Rectal smooth muscle tissue (tissue), 1 donor: ENCODE measurements around the gene PLA2G12B.
"Not testable (repeated sequence)": the region's sequence is repeated elsewhere in the genome, so short reads cannot be mapped to it uniquely, and the experiment has no call there.

ENCODE experiments used
- H3K27ac ChIP-seq: one replicate; pipeline ENCODE4 v1.7.0; 2013; ENCODE audit warnings: low read depth, low read length, inconsistent platforms
- H3K27me3 ChIP-seq: one replicate; pipeline ENCODE4 v1.7.0; 2013; ENCODE audit warnings: low read length; ENCODE audit not compliant: control insufficient read depth, insufficient read depth
- H3K36me3 ChIP-seq: one replicate; pipeline ENCODE4 v1.7.0; 2013; ENCODE audit warnings: low read length; ENCODE audit not compliant: control insufficient read depth, insufficient read depth
- H3K4me1 ChIP-seq: one replicate; pipeline ENCODE4 v1.7.0; 2013; ENCODE audit warnings: low read length; ENCODE audit not compliant: control insufficient read depth, insufficient read depth
- H3K4me3 ChIP-seq: one replicate; pipeline ENCODE4 v1.7.0; 2013; ENCODE audit warnings: low read length
- H3K9ac ChIP-seq: one replicate; pipeline ENCODE4 v1.7.0; 2013; ENCODE audit warnings: low read length

The PLA2G12B gene, protein sequence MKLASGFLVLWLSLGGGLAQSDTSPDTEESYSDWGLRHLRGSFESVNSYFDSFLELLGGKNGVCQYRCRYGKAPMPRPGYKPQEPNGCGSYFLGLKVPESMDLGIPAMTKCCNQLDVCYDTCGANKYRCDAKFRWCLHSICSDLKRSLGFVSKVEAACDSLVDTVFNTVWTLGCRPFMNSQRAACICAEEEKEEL

DNA sequence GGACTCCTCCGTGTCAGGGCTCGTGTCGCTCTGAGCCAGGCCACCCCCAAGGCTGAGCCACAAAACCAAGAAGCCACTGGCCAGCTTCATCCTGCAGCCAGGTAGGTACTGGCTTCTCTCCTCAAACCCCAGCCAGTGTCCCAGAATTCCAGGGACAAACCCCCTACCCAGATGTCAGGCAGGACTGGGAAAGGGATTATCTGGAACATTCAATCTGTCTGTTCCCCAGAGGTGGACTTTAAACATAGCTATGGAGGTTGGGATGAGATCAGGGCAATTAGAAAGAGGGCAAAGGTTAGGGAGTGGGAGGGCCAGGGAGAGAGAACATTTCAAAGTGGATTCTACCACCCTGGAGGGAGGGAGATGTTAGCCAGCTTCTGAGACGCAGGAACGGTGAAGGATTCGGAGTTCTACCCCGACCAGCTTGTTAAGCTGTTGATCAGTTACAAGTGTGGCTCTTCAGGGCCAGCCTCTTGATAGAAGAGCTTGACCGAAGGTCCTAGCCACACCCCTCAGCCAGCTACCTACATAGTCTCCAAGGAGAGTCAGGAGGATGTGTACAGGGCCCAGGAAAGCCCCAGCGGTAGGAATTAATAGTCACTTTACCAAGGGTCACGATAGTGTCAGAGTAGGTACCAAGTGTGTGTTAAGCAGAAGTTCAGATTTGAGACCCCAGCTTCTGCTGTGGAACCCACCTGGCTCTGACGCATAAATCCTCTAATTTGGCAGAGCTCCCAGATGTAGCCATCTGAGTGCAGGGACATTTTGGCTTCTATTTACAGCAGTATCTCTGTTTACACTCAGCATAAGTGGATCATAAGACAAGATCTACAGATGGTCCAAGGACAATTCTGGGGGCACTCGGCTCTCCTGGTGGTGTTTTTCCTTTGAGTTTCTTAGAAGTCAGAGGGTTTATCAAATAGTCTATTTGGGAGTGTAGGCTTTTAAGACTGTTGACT is at the start of gene PLA2G12B:
TSS of gene PLA2G12B (minus strand) at position 211 of the 959 bp plus-strand sequence. CDS start at position 90, 121 bp downstream.
- Histone ChIP-seq H3K36me3 (no peaks in the 10 kb centered on the region), H3K4me3 (no peak within 1 kb of the TSS), H3K9ac (no peak within 1 kb of the TSS), H3K27me3 (no peaks in the 10 kb centered on the region), H3K27ac (no peak within 1 kb of the TSS), H3K4me1 (no peaks in the 10 kb centered on the region)

DNA sequence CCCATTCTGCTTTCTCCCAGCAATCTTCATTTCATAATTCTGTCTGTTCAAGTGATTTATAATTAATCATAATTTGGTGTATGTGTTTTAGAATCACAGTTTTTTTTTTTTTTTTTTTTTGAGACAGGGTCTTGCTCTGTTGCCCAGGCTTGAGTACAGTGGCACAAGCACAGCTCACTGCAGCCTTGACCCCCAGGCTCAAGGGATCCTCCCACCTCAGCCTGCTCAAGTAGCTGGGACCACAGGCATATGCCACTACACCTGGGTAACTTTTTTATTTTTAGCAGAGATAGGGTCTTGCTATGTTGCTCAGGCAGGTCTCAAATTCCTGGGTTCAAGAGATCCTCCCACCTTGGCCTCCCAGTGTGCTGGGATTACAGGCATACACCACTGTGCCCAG is 49.2 kb upstream of the PLA2G12B start:
- no peaks in the 10 kb centered on the region for H3K27me3 ChIP-seq
- no peaks in the 10 kb centered on the region for H3K36me3 ChIP-seq
- H3K27ac ChIP-seq = no peak overlapping the region
- H3K4me1 ChIP-seq = no peaks in the 10 kb centered on the region
- H3K4me3 ChIP-seq = no peak overlapping the region
- H3K9ac ChIP-seq = no peak overlapping the region

DNA sequence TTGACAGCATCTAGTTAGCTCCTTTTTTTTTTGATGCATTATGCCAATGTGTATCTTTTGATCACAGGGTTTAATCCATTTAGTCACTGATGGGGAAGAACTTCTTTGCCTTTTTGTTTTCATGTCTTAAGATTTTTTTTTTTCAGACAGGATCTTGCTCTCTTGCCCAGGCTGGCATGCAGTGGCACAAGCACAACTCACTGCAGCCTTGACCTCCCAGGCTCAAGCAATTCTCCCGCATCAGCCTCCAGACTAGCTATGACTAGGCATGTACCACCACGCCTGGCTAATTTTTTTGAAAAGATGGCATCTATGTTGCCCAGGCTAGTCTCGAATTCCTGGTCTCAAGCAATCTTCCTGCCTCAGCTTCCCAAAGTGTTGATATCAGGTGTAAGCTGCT is 46.4 kb upstream of the PLA2G12B start:
- no peak overlapping the region for H3K4me3 ChIP-seq
- no peak overlapping the region for H3K9ac ChIP-seq
- no peaks in the 10 kb centered on the region for H3K4me1 ChIP-seq
- H3K27me3 ChIP-seq = no peaks in the 10 kb centered on the region
- no peak overlapping the region for H3K27ac ChIP-seq
- no peaks in the 10 kb centered on the region for H3K36me3 ChIP-seq

DNA sequence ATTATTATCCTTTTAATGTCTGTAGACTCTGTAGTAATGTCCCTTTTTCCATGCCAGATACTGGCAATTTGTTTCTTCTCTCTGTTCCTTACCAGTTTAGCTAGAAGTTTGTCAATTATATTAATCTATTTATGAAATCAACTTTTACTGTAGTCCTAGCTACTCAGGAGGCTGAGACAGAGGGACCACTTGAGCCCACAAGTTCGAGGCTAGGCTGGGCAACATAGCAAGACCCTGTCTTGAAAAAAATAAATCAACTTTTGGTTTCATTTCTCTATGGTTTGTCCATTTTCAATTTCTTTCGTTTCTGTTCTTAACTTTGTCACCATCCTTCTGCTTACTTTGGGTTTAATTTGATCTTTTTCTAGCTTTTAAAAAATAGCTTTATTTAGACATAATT is 42.5 kb upstream of the PLA2G12B start:
- Histone ChIP-seq H3K36me3 (no peaks in the 10 kb centered on the region), H3K27ac (no peak overlapping the region), H3K4me1 (no peaks in the 10 kb centered on the region), H3K4me3 (no peak overlapping the region), H3K27me3 (no peaks in the 10 kb centered on the region), H3K9ac (no peak overlapping the region)

DNA sequence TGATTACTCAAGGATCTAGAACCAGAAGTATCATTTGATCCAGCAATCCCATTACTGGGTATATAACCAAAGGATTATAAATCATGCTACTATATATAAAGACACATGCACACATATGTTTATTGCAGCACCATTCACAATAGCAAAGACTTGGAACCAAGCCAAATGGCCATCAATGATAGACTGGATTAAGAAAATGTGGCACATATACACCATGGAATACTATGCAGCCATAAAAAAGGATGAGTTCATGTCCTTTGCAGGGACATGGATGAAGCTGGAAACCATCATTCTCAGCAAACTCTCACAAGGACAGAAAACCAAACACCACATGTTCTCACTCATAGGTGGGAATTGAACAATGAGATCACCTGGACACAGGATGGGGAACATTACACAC is 40.9 kb upstream of the PLA2G12B start:
- H3K36me3 ChIP-seq = not testable (repeated sequence)

DNA sequence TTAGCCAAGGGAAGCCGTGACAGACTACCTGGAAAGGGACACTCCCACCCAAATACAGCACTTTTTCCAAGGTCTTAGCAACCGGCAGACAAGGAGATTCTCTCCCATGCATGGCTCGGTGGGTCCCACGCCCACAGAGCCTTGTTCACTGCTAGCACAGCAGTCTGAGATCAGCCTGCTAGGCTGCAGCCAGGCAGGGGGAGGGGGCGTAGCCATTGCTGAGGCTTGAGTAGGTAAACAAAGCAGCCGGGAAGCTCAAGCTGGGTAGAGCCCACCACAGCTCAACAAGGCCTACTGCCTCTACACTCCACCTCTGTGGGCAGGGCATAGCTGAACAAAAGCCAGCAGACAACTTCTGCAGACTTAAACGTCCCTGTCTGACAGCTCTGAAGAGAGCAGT is 35.2 kb upstream of the PLA2G12B start:
- H3K27me3 ChIP-seq, H3K36me3 ChIP-seq, H3K27ac ChIP-seq, H3K4me1 ChIP-seq, H3K4me3 ChIP-seq, H3K9ac ChIP-seq: not testable (repeated sequence)

More for the DNA sequence above, 40.9 kb upstream of the PLA2G12B start:
- H3K9ac ChIP-seq, H3K4me1 ChIP-seq, H3K27ac ChIP-seq, H3K27me3 ChIP-seq, H3K4me3 ChIP-seq: not testable (repeated sequence)

DNA sequence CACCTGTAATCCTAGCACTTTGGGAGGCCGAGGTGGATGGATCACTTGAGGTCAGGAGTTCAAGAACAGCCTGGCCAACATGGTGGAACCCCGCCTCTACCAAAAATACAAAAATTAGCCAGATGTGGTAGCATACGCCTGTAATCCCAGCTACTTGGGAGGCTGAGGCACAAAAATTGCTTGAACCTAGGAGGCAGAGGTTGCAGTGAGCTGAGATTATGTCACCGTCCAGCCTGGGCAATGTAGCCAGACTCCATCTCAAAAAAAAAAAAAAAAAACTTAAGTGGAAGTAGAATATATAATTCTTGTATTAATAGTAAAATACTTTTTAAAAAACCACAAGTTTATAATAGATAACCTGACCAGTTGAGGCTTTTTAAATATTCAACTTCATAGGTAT is 30.0 kb upstream of the PLA2G12B start:
- not testable (repeated sequence) for H3K36me3 ChIP-seq, H3K4me1 ChIP-seq, H3K4me3 ChIP-seq, H3K27me3 ChIP-seq, H3K27ac ChIP-seq, H3K9ac ChIP-seq

DNA sequence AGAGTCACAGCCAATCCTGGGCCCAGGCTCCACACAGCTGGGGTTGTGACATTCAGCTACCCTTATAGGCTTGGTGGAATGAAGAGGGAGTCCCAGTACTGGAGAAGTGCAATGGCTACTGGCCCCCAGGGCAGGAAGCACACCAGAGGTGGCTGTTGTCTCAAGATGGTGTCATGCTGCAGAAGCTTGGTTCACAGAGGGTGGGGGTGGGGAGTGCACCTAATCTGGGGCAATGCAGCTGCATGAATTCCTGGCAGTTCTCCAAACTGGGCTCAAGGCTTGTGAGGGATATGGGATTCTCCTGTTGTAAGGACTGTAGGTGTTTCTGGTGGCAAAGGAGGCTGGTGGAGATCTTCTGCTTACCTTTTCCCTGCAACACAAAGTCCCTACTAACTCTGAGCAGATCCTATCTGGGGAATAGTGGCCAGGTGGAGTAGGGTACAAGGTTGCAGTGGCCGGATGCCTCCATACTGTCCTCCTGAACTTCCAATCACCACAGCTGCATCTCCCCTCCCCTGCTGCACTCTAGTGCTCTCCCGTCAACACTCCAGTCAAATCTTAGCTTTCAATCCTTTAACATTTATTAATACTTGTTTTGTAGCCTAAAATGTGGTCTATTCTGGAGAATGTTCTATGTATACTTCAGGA is 27.4 kb upstream of the PLA2G12B start:
- H3K4me3 ChIP-seq = no peak overlapping the region
- H3K36me3 ChIP-seq = no peaks in the 10 kb centered on the region
- no peaks in the 10 kb centered on the region for H3K4me1 ChIP-seq
- no peak overlapping the region for H3K27ac ChIP-seq
- H3K9ac ChIP-seq = no peak overlapping the region
- H3K27me3 ChIP-seq = no peaks in the 10 kb centered on the region

DNA sequence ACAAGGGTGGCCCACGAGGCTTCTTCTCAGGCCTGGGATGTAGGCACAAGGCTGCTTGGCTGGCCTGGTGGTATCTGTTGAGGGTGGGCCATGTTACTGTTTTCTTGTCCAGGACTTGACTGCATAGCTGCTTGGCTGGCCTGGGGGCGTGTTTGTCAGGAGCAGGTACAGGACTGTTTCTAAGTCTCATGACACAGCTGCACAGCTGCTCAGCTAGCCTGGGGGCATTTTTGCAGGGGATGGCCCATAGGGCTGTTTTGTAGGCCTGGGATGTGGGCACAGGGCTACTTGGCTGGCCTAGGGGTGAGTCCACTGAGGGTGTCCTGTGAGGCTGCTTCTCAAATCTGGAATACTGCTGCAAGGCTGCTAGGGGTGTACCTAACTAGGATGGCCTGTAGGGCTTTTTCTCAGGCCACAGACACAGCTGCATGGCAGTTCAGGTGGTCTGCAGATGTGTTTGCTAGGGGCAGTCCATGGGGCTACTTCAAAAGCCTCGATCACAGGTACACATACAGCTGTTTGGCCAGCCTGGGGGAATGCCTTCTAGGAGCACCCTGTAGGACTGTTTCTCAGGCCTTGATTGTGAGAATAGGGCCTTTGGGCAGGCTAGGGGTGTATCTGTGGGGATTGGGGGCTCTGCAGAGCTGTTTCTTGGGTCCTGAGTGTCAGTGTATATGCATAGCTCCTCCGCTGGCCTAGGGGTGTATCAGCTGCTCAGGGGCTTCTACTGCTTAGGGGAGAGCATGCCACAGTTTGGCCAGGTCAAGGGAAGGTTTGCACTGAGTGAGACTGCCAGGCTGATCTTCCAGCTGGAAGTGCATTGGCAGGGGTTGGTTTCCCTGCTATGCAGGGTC is 26.6 kb upstream of the PLA2G12B start:
- Histone ChIP-seq H3K4me1 (no peaks in the 10 kb centered on the region), H3K4me3 (no peak overlapping the region), H3K9ac (no peak overlapping the region), H3K27ac (no peak overlapping the region), H3K36me3 (no peaks in the 10 kb centered on the region), H3K27me3 (no peaks in the 10 kb centered on the region)

DNA sequence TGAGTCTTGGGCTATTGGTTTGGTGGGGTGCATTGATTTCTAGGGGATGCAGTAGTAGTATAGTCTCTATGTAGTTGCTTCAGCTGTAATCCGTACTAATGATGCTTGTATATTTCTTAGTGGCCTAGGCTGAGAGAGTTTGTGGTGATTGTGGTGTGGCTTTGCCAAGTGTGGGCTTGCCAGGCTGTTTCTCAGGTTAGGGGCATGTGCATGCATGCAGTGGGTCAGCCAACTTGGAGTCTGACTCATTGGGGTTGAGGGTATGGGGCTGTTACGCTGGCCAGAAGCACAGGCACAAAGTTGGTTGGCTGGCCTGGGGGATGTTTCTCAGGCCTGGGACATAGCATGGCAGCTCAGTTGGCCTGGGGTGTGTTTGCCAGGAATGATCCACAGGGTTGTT is 25.7 kb upstream of the PLA2G12B start:
- no peaks in the 10 kb centered on the region for H3K36me3 ChIP-seq

DNA sequence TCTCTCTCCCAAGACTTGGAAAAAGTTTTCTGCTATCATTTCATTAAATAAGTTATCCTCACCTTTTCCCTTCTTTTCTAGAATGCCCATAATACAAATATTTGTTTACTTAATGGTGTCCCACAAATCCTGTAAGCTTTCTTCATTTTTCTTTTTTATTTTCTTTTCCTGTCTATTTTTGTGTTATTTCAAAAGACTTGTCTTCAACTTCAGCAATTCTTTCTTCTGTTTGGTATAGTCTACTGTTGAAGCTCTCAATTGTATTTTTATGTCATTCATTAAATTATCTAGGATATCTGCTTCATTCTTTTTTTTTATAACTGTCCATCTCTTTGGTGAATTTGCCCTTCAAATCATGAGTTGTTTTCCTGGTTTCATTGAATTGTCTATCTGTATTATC is 25.1 kb upstream of the PLA2G12B start:
- Histone ChIP-seq H3K4me3 (no peak overlapping the region), H3K36me3 (no peaks in the 10 kb centered on the region), H3K4me1 (no peaks in the 10 kb centered on the region), H3K9ac (no peak overlapping the region), H3K27ac (no peak overlapping the region), H3K27me3 (no peaks in the 10 kb centered on the region)

More for the DNA sequence above, 25.7 kb upstream of the PLA2G12B start:
- no peak overlapping the region for H3K27ac ChIP-seq
- no peak overlapping the region for H3K9ac ChIP-seq
- H3K4me3 ChIP-seq = no peak overlapping the region
- H3K27me3 ChIP-seq = no peaks in the 10 kb centered on the region
- H3K4me1 ChIP-seq = no peaks in the 10 kb centered on the region

DNA sequence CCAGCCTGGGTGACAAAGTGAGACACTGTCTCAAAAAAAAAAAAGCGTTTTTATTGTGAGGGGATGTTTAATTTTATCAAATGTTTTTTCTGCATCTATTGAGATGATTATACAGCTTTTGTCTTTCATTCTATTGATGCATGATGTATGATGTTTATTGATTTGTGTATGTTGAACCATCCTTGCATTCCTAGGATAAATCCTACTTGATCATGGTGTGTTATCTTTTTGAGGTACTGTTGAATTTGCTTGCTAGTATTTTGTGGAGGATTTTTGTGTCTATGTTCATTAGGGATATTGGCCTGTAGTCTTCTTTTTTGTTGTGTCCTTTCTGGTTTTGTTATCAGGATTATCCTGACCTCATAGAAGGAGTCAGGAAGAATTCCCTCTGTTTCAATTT is 22.3 kb upstream of the PLA2G12B start:
- no peak overlapping the region for H3K9ac ChIP-seq
- H3K27ac ChIP-seq = no peak overlapping the region
- no peaks in the 10 kb centered on the region for H3K4me1 ChIP-seq
- H3K27me3 ChIP-seq = no peaks in the 10 kb centered on the region
- no peak overlapping the region for H3K4me3 ChIP-seq
- H3K36me3 ChIP-seq = no peaks in the 10 kb centered on the region
